Bone marrow (tissue), 2 donors: Measurements from ENCODE around the gene CDH11.

Experiments
- DNase-seq, 2 donors: peaks; one replicate each; lab custom pipeline; 2025; lab: John Stamatoyannopoulos, UW

Gene CDH11

GRCh38 chr16:65070831-65071432 is 50.9 kb downstream of the CDH11 start:
- DNase-seq: no peak

DNA sequence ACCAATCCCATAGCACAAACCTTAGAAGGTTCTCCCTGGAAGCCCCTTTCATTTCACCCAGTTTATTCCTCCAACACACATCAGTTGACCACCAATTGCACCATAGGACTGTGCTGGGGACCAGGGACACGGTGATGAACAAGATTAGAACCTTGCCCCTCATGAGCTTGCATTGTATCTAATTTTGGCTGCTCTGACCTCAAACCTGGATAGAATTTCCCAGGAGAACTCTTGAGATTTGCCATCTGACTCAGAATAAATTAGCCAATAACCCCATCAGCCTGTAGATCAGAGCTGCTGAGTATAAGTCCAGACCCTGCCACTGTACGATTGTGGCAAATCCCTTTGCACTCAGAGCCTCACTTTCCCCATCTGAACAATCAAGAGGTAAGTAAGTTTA is 52.1 kb downstream of the CDH11 start:
- no peak for DNase-seq

DNA sequence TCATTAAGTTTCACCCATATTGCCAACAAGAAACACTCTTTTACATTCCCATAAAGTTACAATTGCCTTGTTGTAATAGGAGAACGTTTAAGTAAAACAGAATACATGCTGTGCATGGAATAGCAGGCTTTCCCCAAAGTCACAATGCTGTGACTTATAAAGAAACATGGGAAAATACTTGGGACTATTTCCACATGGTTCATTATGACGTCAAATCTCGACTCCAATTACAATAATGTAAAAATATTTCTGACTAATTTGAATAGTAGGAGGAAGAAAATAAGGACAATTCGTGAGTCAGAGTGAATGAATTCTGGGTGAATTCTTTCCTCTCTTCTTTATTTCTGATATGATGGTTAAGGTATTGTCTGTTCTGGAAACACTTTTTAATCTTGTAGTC is 52.8 kb downstream of the CDH11 start:
- DNase-seq: no peak

GRCh38 chr16:65068151-65068740 is 53.6 kb downstream of the CDH11 start:
- no peak for DNase-seq

DNA sequence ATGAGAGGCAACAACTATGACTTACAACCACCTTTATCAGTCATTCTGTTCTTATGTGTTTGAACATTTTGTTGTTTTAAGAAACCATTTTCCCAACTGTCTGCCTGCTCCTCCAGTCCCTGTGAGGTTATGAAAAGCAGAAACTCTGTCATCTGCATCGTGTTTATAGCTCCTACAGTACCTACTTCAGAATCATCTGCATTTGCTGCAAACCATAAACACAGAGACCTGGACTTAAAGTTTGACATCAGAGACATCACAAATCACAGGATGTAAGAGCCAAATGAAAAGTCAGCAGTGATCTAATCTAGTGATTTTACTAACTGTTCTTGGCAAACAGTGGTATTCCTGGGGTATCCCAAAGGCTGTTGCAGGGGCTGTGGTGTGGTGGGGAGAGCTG is 55.2 kb downstream of the CDH11 start:
- DNase-seq: no peak

DNA sequence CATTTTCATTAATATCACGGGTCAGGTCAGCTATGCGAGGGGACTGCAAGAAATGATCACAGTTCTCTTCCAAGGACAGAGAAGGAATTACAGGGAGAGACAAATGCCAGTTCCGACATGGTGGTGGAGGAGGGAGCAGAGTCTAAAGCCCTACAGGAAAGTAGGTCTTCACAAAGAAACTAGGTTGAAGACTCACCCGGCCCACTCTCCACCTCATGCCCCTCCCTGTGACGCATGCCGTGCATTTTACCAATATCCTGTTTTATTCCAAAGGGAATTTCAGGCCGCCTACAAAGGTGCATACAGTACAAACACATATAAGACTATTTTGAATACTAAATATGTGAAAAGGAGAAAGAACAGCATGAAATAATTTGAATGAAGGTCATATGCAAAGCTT is 56.8 kb downstream of the CDH11 start:
- DNase-seq: no peak

- DNase-seq: no peak
These were observed 57.7 kb downstream of the CDH11 start for GRCh38 chr16:65064131-65064530.

GRCh38 chr16:65062736-65063583 is 58.9 kb downstream of the CDH11 start:
- no peak for DNase-seq

- no peak for DNase-seq
These were observed 59.8 kb downstream of the CDH11 start for GRCh38 chr16:65061935-65062518.

DNA sequence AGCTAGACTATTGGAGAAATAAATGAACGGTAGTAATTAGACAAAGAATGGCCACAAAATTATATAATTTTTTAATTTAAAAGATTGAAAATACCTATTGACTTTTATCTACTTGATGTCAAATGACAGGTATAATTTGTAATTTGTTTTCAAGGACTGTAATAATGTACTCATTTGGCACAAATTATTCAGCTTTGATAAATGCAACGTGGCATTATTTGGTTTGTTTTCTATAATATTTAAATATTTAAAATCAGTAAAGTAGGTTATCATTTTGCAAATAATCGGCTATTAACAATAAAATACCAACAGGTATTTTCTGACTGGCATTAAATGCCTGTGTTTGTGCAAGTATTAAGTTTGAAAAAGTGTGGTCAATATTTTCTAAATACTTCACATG is 60.6 kb downstream of the CDH11 start:
- no peak for DNase-seq

DNA sequence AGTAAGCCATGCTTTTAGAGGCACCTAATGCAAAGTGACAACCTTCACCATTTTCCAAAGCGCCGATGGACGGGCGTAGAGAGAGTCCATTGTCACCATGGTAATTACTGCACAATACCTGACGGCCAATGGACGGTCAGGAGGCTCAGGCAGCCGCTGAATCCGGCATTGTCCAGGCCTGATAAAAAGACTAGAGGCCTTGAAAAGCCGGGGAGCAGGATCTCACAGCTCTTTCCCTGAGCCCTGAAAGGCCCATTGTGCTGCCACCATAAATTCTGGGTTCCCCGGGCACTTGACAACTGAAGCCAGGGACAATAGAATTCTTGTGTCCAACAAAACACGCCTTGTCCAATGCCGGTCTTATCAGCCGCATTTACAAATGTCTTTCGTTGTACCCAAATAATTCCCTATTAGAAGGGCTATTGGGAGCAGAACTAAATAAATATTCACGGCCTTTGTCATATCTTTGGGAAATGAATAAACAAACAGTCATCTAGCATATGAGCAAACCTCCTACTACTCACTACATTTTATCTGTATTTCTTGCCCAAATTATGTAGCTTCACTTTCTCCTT is 62.4 kb downstream of the CDH11 start:
- no peak for DNase-seq

DNA sequence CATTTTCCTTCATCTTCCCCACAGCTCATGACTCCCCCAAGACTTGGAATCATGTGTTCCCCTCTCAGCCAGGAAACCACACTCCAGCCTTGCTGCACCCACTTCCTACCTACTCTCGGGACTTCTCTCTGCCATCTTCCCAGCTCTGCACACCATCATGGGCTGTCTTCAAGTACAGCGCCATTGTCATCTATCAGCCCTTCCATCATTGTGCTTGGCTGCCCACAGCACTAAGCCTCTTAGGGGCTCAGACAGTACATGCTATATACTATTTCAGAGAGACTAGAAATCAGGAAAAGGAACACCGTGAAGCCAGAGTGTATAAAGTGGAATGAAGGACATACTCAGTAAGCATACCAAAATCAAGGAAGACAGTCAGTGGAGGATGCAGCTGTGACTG is 64.7 kb downstream of the CDH11 start:
- no peak for DNase-seq

DNA sequence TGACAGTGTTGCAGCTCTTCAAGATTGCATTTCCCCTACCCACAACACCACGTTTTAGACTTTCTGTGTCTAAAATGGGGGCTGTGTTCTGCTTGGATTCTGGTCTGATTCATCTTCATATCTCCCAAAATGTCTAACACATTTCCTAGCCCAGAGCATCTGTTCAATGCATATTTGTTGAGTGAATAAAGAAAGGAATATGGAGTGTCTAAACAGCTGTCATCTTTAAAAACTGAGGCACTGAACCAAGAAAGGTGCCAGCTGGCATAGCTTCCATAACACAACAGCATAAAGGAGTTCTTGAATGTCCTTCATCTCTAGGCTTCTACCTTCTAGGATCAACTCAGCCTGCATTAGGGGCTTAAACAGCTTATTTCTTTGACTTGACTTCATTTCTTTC is 67.4 kb downstream of the CDH11 start:
- DNase-seq: no peak

GRCh38 chr16:65049679-65050078 is 72.2 kb downstream of the CDH11 start:
- no peak for DNase-seq

DNA sequence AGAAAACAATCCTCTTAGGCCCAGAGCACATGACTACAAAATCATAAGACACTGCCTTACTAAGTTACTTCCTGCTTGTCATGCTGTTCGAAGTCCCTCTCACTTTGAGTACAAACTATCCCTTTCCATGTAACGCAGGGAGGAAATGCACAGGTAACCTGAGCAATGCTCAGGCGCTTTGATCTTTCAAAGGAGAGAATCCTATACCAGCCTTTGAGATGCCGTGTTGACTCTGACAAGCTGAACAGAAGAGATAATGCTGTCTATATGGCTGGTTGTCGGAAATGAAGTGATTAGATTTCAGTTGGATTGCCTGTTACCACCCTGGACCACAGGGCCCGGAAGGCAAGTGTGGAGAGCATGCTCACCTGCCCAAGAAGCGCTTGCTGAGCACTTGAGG is 75.9 kb downstream of the CDH11 start:
- no peak for DNase-seq

GRCh38 chr16:65044873-65045272 is 77.0 kb downstream of the CDH11 start:
- DNase-seq: no peak

GRCh38 chr16:65044026-65044425 is 77.8 kb downstream of the CDH11 start:
- no peak for DNase-seq

- no peak for DNase-seq
These were observed 79.2 kb downstream of the CDH11 start for GRCh38 chr16:65042438-65043365.

- no peak for DNase-seq
These were observed 80.2 kb downstream of the CDH11 start for GRCh38 chr16:65041667-65042066.

DNA sequence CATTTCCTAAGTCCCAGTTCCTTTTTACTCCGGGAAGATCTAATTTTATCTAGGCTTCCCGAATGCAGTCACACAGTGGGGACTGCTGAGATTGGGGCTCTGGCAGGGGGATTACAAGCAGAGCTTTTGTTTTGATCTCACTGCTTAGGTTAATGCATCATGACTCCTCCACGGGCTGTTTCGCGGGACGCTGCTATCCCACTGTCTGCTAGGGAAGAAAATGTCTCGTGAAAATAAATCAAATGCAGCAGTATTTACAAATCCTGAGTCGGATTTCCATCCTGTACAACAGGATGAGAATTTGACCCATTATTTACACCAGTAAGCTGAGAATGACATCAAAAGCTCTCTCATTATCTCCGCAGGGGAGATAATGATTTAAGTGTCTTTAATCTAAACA is 83.8 kb downstream of the CDH11 start:
- DNase-seq: no peak

DNA sequence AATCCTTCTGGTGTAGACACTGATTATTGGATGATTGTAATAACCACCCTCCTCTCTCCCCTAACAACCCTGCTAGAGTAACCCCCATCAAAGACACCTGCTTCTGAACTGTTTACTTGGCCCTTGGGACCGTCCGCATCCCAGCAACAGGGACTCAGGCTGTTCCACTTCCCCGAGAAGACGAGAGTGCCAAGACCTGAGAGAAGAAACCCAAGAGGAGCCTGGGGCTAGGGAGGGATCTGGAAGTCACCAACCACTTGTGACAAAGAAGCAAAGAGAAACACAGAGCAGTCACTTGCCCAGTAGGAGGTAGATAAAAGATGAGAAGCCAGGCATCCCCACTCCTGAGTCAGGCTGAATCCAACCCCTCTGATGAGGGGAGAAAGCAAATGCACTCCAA is 84.3 kb downstream of the CDH11 start:
- DNase-seq: no peak

- no peak for DNase-seq
These were observed 86.9 kb downstream of the CDH11 start for GRCh38 chr16:65034915-65035314.
